Ammon's horn (tissue), 1 donor: Measurements from ENCODE around the gene ZNF44.
"Not testable (repeated sequence)": the region's sequence is repeated elsewhere in the genome, so short reads cannot be mapped to it uniquely, and the experiment has no call there.

Experiments used
- DNase-seq: peaks from one replicate; pipeline ENCODE4 v3.0.0-alpha.2; 2016; ENCODE audit warnings: low spot score

The ZNF44 gene

DNA sequence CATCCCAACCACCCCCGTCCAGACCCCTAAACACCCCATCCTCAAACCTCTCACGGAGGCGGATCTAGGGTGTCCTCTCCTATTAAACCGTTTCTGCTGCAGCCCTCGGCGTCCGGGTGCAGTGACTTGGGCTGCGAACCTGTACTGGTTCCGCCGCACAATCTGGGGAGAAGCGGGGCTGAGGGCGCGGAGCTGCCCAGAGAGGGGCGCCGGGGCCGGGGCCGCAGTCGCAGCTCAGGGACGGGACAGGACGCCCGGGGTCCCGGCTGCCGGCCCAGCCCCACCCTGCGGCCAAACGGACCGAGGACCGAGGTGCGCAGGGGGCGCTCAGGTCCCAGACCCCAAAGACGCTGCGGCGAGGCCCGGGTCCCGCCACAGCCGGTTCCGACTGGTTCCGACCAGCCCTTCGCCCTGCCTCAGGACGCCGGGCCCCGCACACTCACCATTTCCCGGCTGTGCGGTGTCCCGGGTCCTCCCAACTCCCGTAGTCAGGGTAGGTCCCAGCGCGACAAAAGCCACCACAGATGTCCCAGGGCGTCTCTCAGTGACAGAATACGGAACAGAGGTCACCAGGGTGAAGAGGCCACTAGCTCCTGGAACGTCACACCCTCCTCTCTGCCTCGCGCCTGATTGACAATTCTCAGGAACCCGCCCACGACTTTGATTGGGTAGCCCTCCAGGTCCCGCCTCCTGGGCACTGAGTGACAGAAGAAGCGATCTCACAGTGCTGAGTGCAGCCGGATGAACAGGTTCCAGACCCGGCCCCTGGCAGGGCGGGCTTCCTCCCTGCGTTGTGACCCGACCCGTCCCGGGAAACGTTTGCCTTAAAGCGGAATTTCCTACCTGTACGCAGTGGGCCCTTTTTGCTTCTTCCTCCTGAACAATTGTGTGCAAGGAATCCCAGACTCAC lies at the start of gene ZNF44:
Gene ZNF44 (minus strand): TSS at position 635 of the 910 bp plus-strand sequence. CDS start 189 bp downstream, at position 446.
- DNase-seq = peak; percentile 99

- DNase-seq = peak; percentile 99
These were observed 38.8 kb upstream of the ZNF44 start, which contains the start of gene ZNF563 for GRCh38 chr19:12333162-12334159. Gene ZNF563, minus strand, starts transcription at chr19:12333633. Its CDS starts 151 bp downstream, at chr19:12333482.

- no peak for DNase-seq
These were observed 36.7 kb upstream of the ZNF44 start for GRCh38 chr19:12331211-12331941.

DNA sequence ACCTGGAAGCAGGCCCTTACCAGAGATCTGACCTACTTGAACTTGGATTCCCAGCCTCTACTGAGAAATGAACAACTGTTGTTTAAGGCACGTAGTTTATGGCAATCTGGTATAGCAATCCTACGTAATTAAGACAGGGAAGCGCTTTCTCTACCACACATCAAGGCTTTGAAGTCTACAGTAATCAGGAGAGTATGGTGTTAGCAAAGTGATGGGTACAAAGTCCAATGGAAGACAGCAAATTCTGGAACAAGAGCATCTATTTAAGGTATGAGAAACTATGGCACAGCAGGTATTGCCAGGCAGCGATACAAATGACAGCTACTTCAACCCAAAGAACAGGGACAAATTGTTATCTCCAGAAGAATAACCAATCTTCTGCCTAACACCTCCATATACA lies 35.7 kb upstream of the ZNF44 start:
- no peak for DNase-seq

DNA sequence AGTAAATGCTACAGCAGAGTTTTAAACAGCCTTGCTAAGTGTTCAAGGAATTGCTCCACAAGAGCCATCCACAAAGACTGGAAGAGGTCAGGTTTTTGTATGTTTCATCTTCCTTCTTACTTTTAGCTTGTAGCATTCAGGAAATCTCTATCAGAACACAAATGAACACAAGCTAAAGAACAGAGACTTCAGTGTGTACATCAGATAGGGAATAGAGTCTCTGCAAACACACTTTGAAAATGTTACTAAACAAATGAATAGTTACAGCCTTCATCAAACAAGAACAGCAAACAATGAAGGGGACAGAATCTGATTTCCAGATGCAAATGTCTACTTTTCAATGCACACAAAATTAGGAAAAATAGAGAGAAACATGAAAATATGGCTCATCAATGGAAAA lies 31.0 kb upstream of the ZNF44 start:
- DNase-seq = no peak

DNA sequence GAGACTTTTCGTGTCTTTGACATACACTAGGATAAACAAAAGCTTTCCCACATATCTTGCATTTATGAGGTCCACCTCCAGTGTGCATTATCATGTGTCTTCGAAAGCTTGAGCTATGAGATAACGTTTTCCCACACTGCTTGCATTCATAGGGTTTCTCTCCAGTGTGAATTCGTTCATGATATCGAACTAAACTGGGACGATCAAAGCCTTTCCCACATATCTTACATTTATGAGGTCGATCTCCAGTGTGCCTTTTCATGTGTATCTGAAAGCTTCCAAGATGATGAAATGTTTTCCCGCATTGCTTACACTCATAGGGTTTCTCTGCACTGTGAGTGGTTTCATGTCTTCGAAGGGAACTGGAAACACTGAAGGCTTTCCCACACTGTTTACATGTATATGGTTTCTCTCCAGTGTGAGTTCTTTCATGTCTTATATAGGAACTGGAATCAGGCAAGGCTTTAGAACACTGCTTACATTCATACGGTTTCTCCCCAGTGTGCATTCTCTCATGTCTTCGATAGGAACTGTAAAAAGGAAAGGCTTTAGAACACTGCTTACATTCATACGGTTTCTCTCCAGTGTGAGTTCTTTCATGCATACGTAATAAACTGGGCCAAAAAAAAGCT lies 24.2 kb upstream of the ZNF44 start:
- DNase-seq = no peak

GRCh38 chr19:12314553-12314952 lies 19.9 kb upstream of the ZNF44 start:
- no peak for DNase-seq

DNA sequence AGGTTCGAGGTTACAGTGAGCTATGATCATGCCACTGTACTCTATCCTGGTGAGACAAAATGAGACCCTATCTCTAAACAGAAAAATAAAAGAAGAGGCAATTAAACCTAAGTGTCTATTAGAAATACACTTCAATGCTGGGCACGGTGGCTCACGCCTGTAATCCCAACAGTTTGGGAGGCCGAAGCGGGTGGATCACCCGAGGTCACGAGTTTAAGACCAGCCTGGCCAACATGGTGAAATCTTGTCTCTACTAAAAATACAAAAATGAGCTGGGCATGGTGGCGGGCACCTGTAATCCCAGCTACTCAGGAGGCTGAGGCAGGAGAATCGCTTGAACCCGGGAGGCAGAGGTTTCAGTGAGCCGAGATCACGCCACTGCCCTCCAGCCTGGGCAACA lies 14.2 kb upstream of the ZNF44 start:
- DNase-seq = not testable (repeated sequence)

GRCh38 chr19:12295191-12295590 lies 508 bp upstream of the ZNF44 start:
- no peak for DNase-seq

DNA sequence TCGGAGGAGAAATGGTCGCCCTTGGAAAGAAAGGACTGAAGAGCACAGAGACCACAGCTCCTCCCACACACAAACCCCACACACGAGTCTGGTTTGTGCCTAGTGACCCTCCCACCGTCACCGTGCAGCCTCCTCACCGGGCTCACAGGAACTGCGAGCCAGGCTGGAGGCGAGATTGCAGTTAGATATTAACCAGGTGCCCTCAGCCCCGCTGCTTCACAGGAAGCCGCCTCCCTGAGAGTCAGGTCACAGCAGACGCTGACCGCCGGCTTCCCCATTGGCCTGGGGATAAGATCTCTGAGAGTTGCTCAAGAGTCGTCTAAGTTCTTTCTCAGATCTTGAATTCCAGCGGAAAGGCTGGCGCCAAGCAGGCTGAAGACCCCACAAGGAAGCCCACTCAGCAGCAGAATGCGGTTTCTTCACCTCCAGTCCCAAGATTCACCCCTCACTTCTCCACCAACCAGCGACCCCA lies 870 bp downstream of the ZNF44 start:
- DNase-seq = peak; percentile 49

DNA sequence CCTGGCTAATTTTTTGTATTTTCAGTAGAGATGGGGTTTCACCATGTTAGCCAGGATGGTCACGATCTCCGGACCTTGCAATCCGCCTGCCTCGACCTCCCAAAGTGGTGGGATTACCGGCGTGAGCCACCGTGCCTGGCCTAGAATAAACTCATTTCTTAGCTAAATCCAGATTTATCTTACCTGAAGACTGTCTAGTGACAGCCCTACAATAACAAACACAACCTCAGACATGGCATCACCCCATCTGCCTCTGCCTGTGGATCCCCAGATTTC lies 5.0 kb downstream of the ZNF44 start:
- DNase-seq = no peak

DNA sequence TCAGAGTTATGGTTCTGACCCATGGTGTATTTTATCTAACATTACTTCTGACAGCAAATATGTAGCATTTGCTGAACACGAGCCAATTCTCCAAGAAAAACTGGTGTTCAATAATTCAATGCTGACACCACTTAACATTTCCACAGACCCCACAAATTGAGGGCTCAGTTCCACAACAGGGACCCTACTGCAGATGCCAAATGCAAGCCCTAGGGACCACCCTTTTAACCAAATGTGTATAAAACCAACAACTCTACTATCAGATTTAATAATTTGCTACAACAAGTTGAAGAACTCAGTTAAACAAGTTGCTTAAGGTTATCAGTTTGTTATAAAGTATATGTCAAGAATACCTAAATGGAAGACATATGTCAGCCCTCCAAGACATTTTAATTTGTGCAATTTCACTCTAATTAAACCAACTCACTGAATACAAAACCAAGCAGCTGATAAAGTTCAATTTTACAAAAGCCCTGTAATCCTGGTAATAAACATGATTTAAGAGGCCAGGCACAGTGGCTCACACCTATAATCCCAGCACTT lies 6.7 kb downstream of the ZNF44 start:
- no peak for DNase-seq

DNA sequence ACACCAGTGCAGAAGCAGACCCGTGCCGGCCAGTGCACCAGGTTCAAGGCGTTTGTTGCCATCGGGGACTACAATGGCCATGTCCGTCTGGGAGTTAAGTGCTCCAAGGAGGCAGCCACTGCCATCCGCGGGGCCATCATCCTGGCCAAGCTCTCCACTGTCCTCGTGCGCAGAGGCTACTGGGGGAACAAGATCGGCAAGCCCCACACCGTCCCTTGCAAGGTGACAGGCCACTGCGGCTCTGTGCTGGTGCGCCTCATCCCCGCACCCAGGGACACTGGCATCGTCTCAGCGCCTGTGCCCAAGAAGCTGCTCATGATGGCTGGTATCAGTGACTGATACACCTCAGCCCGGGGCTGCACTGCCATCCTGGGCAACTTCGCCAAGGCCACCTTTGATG lies 10.1 kb downstream of the ZNF44 start:
- no peak for DNase-seq

DNA sequence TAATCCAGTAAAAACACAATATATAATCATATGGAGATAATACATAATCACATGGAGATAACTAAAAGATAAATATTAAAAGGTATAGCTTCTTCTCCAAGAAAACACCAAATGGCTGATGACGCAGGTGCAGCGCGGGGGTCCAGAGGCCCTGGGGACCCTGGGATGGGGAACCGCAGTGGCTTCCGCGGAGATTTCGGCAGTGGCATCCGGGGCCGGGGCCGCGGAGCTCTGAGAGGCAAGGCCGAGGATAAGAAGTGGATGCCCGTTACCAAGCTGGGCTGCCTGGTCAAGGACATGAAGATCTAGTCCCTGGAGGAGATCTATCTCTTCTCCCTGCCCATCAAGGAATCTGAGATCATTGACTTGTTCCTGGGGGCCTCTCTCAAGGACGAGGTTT lies 10.5 kb downstream of the ZNF44 start:
- DNase-seq = no peak

DNA sequence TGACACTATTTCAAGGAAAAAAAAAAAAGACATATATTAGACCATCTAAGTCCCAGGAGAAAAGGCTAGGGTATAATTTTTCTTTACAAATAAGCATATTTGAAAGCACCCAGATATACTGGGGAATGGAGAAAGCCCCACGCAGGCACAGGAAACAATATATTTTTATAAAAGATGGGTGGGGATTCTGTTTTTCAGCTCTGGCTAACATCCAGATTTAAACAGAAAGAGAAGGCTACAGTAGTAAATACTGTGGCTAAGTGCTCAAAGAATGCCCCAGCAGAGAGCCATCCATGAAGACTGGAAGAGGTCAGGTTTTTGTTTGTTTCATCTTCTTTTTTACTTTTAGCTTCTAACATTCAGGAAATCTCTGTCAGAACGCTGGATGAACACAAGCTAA lies 16.0 kb downstream of the ZNF44 start:
- no peak for DNase-seq

DNA sequence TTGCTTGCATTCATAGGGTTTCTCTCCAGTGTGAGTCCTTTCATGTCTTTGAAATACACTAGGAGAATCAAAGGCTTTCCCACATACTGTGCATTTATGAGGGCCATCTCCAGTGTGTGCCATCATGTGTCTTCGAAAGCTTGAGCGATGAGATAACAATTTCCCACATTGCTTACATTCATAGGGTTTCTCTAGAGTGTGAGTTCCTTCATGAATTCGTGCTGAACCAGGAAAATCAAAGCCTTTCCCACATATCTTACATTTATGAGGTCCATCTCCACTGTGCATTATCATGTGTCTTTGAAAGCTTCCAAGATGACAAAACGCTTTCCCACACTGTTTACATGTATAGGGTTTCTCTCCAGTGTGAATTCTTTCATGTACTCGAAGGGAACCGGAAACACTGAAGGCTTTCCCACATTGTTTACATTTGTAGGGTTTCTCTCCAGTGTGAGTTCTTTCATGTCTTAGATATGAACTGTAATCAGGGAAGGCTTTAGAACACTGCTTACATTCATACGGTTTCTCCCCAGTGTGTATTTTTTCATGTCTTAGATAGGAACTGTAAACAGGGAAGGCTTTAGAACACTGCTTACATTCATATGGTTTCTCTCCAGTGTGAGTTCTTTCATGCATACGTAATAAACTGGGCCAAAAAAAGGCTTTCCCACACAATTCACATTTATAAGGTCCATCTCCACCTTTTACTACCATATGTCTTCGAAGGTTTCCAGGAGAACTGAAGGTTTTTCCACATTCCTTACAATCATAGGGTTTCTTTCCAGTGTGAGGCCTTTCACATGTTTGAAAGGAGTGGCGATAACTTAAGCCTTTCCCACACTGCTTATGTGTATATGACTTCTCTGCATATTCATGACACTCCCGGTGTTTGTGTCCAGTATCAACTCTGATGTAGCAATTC lies 21.4 kb downstream of the ZNF44 start:
- no peak for DNase-seq

DNA sequence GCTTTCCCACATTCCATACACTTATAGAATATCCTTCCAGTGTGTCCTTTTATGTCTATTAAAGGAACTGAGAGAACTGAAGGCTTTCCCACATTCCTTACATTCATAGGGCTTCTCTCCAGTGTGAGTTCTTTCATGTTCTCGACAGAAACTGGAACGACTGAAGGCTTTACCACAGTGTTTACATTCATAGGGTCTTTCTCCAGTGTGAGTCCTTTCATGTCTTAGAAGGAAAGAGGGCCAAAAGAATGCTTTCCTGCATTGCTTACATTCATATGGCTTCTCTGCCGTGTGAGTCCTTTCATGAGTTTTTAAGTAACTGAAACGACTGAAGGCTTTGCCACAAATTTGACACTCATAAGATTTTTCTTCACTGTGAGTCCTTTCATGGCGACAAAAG lies 22.3 kb downstream of the ZNF44 start:
- no peak for DNase-seq

- DNase-seq = no peak
These were observed 23.8 kb downstream of the ZNF44 start for GRCh38 chr19:12270854-12271253.

GRCh38 chr19:12265921-12266704 lies 28.6 kb downstream of the ZNF44 start:
- no peak for DNase-seq
